ELR (cell line): Measurements from ENCODE around the gene ELK3.

Experiments used
- DNase-seq: peaks from one replicate; pipeline ENCODE4 v3.0.0-alpha.2; 2015; ENCODE audit warnings: low read depth

The ELK3 gene

DNA sequence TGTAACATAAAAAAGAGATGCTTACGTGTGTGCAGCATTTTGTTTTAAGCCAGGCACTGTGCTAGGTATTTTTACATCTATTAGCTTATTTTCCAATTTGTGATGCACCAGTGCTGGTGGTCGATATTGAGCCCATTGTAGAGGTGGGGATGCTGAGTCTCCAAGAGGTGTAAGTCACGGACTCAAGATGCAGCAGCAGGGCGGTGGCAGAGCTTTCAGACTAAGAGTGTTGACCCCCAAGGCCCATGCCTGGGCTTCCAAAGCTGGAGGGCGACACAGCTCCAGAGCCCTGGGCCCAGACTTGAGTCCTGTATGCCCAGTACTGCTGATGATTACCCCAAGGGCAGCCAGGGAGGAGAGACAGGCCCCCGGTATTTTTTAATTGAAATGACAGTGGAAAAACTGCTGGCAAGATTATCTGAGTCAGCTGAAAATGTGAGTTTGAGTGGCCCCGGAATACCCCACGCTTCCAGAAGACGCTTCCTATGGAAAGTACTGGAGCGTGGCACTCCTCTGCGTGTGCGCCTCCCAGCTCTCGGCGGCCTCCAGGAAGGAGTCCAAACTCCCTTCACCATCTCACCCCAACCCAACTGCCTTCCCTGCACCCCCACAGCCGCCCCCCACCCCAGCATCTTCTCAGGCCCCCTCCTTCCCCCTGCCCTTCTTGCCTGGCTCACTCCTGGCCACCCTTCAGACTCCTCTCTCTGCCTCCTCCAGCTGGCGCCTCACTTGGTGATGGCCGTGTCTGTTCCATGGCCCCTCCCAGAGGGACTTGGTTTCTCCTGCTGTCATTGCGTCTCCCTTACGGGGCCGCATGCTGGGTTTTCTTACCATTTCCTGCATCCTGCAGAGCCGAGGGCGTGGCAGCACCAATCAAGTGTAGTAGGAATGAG lies 40.7 kb downstream of the ELK3 start:
- no peak for DNase-seq

GRCh38 chr12:96235484-96235826 lies 41.3 kb downstream of the ELK3 start:
- no peak for DNase-seq

- DNase-seq = no peak
Measured at GRCh38 chr12:96236221-96236822, 42.1 kb downstream of the ELK3 start.

DNA sequence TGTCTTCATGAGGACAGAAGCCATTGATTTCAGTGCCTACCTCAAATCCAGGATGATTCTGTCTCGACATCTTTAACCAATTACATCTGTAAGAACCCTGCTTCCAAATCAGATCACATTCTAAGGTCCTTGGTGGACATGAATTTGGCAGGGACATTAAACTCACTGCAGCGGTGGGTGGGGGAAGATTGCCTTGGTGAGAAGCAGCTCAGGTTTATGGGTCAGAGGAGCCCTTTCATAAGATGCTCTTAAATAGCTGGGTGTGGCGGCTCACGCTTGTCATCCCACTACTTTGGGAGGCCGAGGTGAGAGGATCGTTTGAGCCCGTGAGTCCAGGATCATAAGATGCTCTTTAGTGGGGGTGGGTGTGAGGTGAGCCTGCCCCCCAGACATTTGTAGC lies 42.9 kb downstream of the ELK3 start:
- no peak for DNase-seq

- peak; percentile 94 for DNase-seq
Measured at GRCh38 chr12:96237465-96238077, 43.4 kb downstream of the ELK3 start.

- DNase-seq = no peak
Measured at GRCh38 chr12:96238336-96239047, 44.3 kb downstream of the ELK3 start.

DNA sequence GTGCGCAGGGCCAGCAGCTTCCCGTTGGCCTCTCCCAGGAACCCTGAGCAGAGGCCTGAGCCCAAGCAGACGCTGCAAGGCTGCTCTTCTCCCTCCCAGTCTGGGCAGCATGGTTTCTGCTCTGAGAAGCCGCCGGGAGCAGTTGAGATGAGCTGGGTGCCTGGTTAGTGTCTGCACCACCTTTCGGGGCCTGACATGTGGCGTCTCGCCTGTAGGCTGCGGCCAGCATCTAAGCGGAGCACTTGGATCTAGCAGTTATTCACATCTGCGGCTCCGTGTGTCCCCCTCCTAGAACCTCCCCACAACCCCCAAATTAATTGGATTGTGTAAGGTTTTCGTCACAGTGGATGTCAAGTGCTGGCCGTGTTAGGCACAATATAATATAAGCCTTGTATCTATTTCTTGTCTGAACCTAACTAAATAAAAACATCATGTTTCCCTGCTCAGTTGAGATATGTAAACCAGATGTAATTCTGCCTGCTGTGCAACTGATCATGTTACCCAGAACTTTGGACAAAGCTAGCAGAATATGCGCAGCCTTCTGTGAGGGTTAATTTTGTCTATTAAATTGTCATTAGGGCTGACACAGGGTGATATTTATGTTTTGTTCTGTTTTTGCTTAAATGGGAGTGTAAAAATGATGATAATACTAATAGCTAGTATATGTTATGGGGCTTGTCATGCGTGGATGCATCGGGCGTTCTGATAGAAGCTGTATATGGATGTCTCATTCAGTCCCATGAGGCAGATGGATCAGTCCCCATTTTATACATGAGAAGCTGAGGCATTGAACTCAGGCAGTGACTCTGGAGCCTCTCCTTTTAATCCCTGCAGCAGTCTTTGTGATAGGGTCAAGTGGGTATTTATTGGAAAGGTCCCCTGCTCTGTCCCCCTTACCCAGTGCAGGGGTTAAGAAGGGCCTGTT lies 45.8 kb downstream of the ELK3 start:
- DNase-seq = no peak

- no peak for DNase-seq
Measured at GRCh38 chr12:96240656-96241055, 46.5 kb downstream of the ELK3 start.

DNA sequence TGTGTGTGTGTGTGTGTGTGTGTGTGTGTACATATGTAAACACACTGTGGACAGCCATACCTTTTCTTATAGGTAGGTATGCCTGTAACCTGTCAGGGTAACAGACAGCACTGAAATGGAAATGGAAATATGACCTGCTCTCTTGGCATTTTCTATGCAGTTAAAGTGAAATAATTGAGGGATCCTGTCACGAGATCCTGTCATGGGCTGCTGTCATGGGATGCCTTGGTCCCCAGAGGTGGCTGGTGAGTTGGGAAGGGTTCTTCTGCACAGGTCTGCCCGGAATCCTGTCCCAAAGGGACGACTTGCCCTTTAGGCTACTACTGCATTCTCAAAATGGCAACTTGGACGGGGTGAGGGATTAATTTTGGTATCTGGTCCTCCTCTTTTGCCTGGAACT lies 47.3 kb downstream of the ELK3 start:
- no peak for DNase-seq

DNA sequence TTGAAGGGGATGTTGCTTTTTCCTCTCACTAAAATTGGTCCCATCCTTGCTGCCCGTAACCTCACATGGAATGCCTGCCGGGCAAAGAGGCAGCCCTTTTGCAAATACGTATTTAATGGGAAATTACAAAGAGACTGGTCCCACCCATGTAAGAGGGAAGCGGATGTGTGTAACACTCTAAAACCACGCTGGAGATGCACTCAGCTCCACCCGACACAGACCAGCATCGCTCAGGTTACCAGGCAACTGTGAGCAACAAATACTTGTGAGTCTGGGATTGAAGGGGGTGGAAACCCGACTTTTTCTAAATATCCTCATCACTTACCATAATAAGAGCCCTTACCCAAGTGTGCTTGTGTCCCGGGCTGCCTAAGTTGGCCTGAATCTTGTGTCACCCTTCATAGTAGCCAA lies 47.7 kb downstream of the ELK3 start:
- DNase-seq = no peak

DNA sequence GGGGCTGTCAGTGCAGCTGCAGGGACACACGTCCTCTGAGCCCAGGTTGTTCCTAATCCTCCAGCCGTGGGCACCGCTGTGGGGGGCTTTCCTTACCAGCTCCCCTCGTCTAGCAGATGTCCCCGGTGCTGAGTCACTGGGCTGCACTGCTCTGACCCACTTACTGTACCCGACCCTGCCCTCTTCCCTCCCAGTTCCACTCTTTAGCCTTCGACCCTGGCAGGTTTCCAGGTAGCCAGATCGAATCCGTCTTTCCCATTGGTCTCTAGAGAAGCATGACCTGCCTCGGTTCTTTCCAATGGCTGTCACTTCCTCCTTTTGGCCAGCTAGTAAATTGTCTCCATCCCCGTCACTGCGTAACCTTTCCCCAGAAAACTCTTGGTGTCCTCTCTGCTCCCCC lies 48.4 kb downstream of the ELK3 start:
- DNase-seq = no peak

- DNase-seq = no peak
Measured at GRCh38 chr12:96244826-96245225, 50.7 kb downstream of the ELK3 start.

DNA sequence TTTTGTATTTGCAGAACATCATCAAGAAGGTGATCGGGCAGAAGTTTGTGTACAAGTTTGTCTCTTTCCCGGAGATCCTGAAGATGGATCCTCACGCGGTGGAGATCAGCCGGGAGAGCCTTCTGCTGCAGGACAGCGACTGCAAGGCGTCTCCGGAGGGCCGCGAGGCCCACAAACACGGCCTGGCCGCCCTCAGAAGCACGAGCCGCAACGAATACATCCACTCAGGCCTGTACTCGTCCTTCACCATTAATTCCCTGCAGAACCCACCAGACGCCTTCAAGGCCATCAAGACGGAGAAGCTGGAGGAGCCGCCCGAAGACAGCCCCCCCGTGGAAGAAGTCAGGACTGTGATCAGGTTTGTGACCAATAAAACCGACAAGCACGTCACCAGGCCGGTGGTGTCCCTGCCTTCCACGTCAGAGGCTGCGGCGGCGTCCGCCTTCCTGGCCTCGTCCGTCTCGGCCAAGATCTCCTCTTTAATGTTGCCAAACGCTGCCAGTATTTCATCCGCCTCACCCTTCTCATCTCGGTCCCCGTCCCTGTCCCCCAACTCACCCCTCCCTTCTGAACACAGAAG lies 52.8 kb downstream of the ELK3 start:
- no peak for DNase-seq

DNA sequence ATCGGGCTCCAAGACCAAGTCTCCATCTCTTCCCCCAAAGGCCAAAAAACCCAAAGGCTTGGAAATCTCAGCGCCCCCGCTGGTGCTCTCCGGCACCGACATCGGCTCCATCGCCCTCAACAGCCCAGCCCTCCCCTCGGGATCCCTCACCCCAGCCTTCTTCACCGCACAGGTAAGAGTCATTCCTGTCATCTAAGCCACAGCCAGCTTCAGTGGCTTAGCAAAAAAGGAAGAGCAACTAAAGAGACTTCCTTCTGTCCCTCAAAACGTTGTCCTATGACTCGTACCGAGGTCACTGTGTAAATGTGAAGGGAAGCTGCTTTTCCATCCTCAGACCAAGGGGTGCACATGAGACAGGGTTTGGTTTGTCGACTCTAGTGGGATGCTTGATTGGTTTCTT lies 53.4 kb downstream of the ELK3 start:
- DNase-seq = peak; percentile 86

- no peak for DNase-seq
Measured at GRCh38 chr12:96248136-96248931, 54.2 kb downstream of the ELK3 start.

- peak; percentile 53 for DNase-seq
Measured at GRCh38 chr12:96249196-96250118, 55.3 kb downstream of the ELK3 start.

DNA sequence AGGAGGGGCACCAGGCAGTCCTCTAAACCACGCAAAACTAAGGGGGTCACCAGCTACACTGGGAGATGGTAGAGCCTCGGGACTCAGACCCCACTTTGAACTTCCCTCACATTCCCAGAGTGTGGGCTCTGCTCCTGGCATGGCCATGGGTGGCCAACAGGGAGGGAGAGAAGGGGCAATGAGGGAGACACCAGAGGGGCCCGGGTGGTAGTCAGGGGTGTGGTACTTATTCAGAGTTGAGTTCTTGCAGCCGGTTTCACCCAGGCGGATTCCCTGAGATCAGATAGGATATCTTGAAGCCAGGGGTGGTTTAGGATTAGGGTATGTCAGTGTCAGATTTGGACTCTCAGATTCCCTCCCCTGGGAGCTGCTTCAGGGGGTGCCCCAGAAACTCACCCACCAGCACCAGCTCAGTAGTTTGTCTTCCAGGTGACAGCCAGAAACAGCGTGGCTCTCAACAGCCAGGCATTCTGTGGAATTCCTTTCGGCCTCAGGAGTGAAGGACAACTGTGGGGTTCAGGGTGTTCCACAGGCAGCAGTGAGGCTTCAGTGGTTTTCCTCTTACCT lies 56.0 kb downstream of the ELK3 start:
- no peak for DNase-seq

DNA sequence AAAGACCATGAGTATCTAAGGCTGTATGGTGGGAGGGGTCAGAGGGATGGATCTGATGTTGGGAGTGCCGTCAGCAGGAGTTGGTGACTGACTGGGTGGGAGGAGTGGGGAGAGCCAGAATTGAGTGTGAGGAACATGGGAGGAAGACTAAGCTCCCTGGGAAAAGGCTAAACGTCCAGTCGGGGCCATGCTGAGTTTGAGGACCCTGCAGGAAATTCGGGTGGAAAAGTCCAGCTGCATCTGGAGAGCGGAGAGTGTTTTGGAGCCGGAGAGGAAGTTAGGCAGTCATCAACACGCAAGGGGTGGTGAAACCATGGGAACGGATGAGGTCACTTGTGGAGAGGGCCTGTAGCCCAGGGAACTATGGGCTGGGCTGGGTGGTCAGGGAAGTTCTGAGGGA lies 60.9 kb downstream of the ELK3 start:
- peak; percentile 40 for DNase-seq
